Measurements from ENCODE around the gene EHMT1. TPM values are rescaled to one million over a fixed set of nuclear protein-coding genes. Genes with fewer than 3 reads are reported as not detected.

The EHMT1 gene
- 54.4 and 56.8 TPM in 2 replicates for total RNA-seq

GRCh38 chr9:137618105-137619067, at the start of gene EHMT1:
TSS of gene EHMT1 (plus strand) at chr9:137619005. CDS start at chr9:137619029, 24 bp downstream.

GRCh38 chr9:137578518-137579258, 40.1 kb upstream of the EHMT1 start, which contains the start of gene DPH7:
TSS of gene DPH7 (minus strand) at chr9:137578925. CDS start at chr9:137578777, 148 bp downstream.

DNA sequence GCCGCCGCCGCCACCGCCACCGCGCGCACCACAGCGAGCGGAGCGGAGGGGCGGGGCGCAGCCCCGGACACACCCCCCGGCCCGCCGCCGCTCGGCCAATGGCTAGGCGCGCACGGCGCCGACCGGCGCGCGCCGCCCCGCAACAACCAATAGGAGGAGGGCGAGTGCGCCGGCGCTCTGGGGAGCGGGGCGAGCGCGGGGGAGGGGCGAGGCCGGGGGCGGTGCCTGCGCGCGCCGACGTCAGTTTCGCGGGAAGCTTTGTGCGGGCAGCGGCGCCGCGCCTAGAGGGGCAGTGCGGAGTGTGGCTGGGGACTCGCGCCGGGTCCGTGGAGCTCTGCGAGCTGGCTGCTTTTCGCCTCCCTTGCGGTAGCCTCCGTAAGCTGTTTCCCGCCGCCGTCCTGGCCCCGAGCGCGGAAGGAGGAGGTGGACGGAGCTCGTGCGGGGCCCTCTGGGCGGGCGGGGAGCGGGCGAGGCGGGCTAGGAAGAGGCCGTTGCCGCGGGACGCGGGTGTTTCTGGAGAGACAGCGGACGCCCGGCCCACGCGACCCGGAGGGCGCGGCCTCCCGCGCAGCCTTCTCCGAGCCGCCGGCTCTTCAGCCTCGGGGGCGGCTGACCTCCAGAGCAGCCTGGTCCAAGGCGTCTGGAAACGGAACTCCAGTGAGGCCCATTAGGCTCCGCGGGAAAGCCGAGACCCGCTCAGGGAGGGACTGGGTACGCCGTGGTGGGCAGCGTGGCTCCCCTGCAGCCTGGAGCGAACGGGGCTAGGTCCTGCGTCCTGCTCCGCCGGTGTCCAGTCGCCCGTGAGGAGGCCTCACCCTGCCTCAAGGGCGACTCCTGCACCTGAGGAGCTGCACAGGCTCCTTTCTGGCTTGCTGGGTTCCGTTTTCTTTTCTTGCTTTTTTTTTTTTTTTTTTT, 28.1 kb upstream of the EHMT1 start, which contains the start of gene ZMYND19:
Gene ZMYND19, minus strand, starts transcription at position 44 of the 915 bp plus-strand sequence. CDS start 249 bp downstream, outside the sequence.

GRCh38 chr9:137605121-137606004, 13.4 kb upstream of the EHMT1 start, which contains the start of gene ARRDC1:
TSS of gene ARRDC1 (plus strand) at chr9:137605686. CDS start at chr9:137605718, 32 bp downstream.

GRCh38 chr9:137877506-137878122, 258.8 kb downstream of the EHMT1 start, which contains the start of gene CACNA1B:
TSS of gene CACNA1B (plus strand) at chr9:137877782. CDS start at chr9:137877934, 152 bp downstream.

Small RNA genes within 50 kb of the gene (small RNA-seq; reads per million reads assigned to genes)
- gene MIR602 (not detected), gene RF00017 (not detected)

Other genes starting within 250 kb of the EHMT1 start
- 18.1 and 29.1 TPM in 2 replicates for gene EXD3, start 195.8 kb upstream of the EHMT1 start, total RNA-seq
- gene NOXA1, start 195.6 kb upstream of the EHMT1 start, total RNA-seq: 1.9 and 2.0 TPM in 2 replicates
- 0.33 TPM in 1 of 2 replicates, not detected in the other for gene ENTPD8, start 177.6 kb upstream of the EHMT1 start, total RNA-seq
- gene NSMF, start 159.7 kb upstream of the EHMT1 start, total RNA-seq: 52.9 and 58.1 TPM in 2 replicates
- gene PNPLA7, start 68.6 kb upstream of the EHMT1 start, total RNA-seq: 0.65 and 1.1 TPM in 2 replicates
- 33.2 and 43.1 TPM in 2 replicates for gene MRPL41, start 67.1 kb upstream of the EHMT1 start, total RNA-seq
- gene DPH7, start 40.1 kb upstream of the EHMT1 start, total RNA-seq: 21.9 and 29.7 TPM in 2 replicates
- 14.7 and 18.4 TPM in 2 replicates for gene ZMYND19, start 28.5 kb upstream of the EHMT1 start, total RNA-seq
- 31.8 and 32.0 TPM in 2 replicates for gene ARRDC1, start 13.3 kb upstream of the EHMT1 start, total RNA-seq